ENCODE results near the gene UGP2.
"Not testable (repeated sequence)": the region's sequence is repeated elsewhere in the genome, so short reads cannot be mapped to it uniquely, and the experiment has no call there.

- TF ChIP-seq SRF (IDR thresholded peaks at IDR 0.05; ENCODE audit: low read depth in 2 of 2, low read length in 2 of 2); CTCF (IDR thresholded peaks at IDR 0.05 in 2 of 3, conservative IDR thresholded peaks at IDR 0.05 in 1 of 3; ENCODE audit: control insufficient read depth in 2 of 3, extremely low read depth in 1 of 3, insufficient read depth in 1 of 3, low read depth in 3 of 3, low read length in 3 of 3); ATF7 (IDR thresholded peaks at IDR 0.05; ENCODE audit: low read depth); TCF12 (IDR thresholded peaks at IDR 0.05; ENCODE audit: low read depth, low read length); FOXK2 (IDR thresholded peaks at IDR 0.05); EZH2 (IDR thresholded peaks at IDR 0.05; ENCODE audit: borderline replicate concordance, control insufficient read depth, low read depth, low read length); ZBTB4 (CRISPR knock-in tag; IDR thresholded peaks at IDR 0.05); TAF1 (IDR thresholded peaks at IDR 0.05; ENCODE audit: borderline replicate concordance, low read depth, low read length); DPF2 (IDR thresholded peaks at IDR 0.05); POLR2A (IDR thresholded peaks at IDR 0.05; ENCODE audit: low read depth, low read length); NBN (IDR thresholded peaks at IDR 0.05); BRCA1 (IDR thresholded peaks at IDR 0.05; ENCODE audit: low read depth, low read length); POLR2AphosphoS2 (IDR thresholded peaks at IDR 0.05; ENCODE audit: low read depth, low read length): not testable (repeated sequence)
- TF ChIP-seq, protein P1, sequence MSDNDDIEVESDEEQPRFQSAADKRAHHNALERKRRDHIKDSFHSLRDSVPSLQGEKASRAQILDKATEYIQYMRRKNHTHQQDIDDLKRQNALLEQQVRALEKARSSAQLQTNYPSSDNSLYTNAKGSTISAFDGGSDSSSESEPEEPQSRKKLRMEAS (IDR thresholded peaks at IDR 0.05; ENCODE audit: low read depth, low read length), result not testable (repeated sequence)
Observed at GRCh38 chr2:63808911-63809310, 32.8 kb upstream of the UGP2 start.
